Stomach (tissue), 8 donors: ENCODE results near the gene PA2G4. TPM values are rescaled to one million over a fixed set of nuclear protein-coding genes. Genes with fewer than 3 reads are reported as not detected.

Source experiments
- polyA plus RNA-seq, 3 donors: library from polyadenylated mRNA; stranded (reverse); fragments of 200-250 nt; gene quantifications; one replicate each; pipeline ENCODE4 v1.2.3, GENCODE V29; 2013
- total RNA-seq, 5 donors: library from RNA; depleted of rRNA; stranded (reverse); fragments of >200 nt; gene quantifications; one replicate each; pipeline versions ENCODE4 v1.1.0 to v1.2.3, GENCODE V29; 2014 to 2016
- donor health status: healthy with polysubstance abuse.
- donor health status: Bipolar disorder and iron deficiency.
- donor health status: healthy.

Gene PA2G4
- total and polyA plus RNA-seq, 8 donors: 33.8 to 144 (median 84.6) TPM

Other genes with a start within 250 kb of the PA2G4 start
- gene PYM1, start 176.7 kb upstream of the PA2G4 start, total RNA-seq: 10 to 100 TPM in 2 of 5 donors, 1 to 10 TPM in 3; 1.2 to 59.4 (median 9.8) TPM
- gene PYM1, start 176.7 kb upstream of the PA2G4 start, polyA plus RNA-seq: 10 to 100 TPM; 42.8 to 54.8 (median 42.8) TPM
- gene DGKA, start 173.4 kb upstream of the PA2G4 start, total RNA-seq: 100 to 1,000 TPM in 1 of 5 donors, 10 to 100 TPM in 4; 56.0 to 418 (median 92.0) TPM
- 100 to 1,000 TPM in 1 of 3 donors, 10 to 100 TPM in 2; 13.0 to 123 (median 27.6) TPM for gene DGKA, start 173.4 kb upstream of the PA2G4 start, polyA plus RNA-seq
- 1 to 10 TPM in 2 of 5 donors, under 1 TPM in 2, not detected in 1; 0.58 to 4.0 (median 1.0) TPM for gene PMEL, start 138.5 kb upstream of the PA2G4 start, total RNA-seq
- 1 to 10 TPM in 2 of 3 donors, under 1 TPM in 1; 0.75 to 2.1 (median 1.3) TPM for gene PMEL, start 138.5 kb upstream of the PA2G4 start, polyA plus RNA-seq
- gene CDK2, start 137.7 kb upstream of the PA2G4 start, total RNA-seq: 100 to 1,000 TPM in 1 of 5 donors, 10 to 100 TPM in 3, 1 to 10 TPM in 1; 4.1 to 124 (median 12.3) TPM
- 10 to 100 TPM; 12.5 to 18.4 (median 17.5) TPM for gene CDK2, start 137.7 kb upstream of the PA2G4 start, polyA plus RNA-seq
- 100 to 1,000 TPM in 1 of 5 donors, 10 to 100 TPM in 4; 17.1 to 100 (median 75.1) TPM for gene RAB5B, start 130.5 kb upstream of the PA2G4 start, total RNA-seq
- 10 to 100 TPM; 52.4 to 92.4 (median 61.3) TPM for gene RAB5B, start 130.5 kb upstream of the PA2G4 start, polyA plus RNA-seq
- 10 to 100 TPM in 2 of 5 donors, 1 to 10 TPM in 3; 9.0 to 67.7 (median 10.0) TPM for gene SUOX, start 107.3 kb upstream of the PA2G4 start, total RNA-seq
- gene SUOX, start 107.3 kb upstream of the PA2G4 start, polyA plus RNA-seq: 10 to 100 TPM in 2 of 3 donors, 1 to 10 TPM in 1; 8.4 to 14.3 (median 11.8) TPM
- 10 to 100 TPM in 1 of 5 donors, 1 to 10 TPM in 4; 2.3 to 15.6 (median 3.5) TPM for gene IKZF4, start 83.5 kb upstream of the PA2G4 start, total RNA-seq
- 1 to 10 TPM; 1.5 to 2.9 (median 2.4) TPM for gene IKZF4, start 83.5 kb upstream of the PA2G4 start, polyA plus RNA-seq
- 100 to 1,000 TPM in 4 of 5 donors, 10 to 100 TPM in 1; 22.3 to 929 (median 265) TPM for gene RPS26, start 62.6 kb upstream of the PA2G4 start, total RNA-seq
- 1,000 to 10,000 TPM; 1,182 to 1,748 (median 1,390) TPM for gene RPS26, start 62.6 kb upstream of the PA2G4 start, polyA plus RNA-seq
- 100 to 1,000 TPM; 218 to 367 (median 286) TPM for gene ERBB3, start 24.4 kb upstream of the PA2G4 start, total RNA-seq
- 10 to 100 TPM; 26.6 to 45.9 (median 43.1) TPM for gene ERBB3, start 24.4 kb upstream of the PA2G4 start, polyA plus RNA-seq
- gene RPL41, start 12.1 kb downstream of the PA2G4 start, total RNA-seq: 1,000 to 10,000 TPM; 1,483 to 3,736 (median 1,919) TPM
- gene RPL41, start 12.1 kb downstream of the PA2G4 start, polyA plus RNA-seq: 1,000 to 10,000 TPM; 5,931 to 8,449 (median 6,584) TPM
- gene ZC3H10, start 13.7 kb downstream of the PA2G4 start, total RNA-seq: 1 to 10 TPM in 3 of 5 donors, under 1 TPM in 2; under 0.01 to 5.8 (median 3.1) TPM
- 1 to 10 TPM; 1.5 to 2.2 (median 1.8) TPM for gene ZC3H10, start 13.7 kb downstream of the PA2G4 start, polyA plus RNA-seq
- 100 to 1,000 TPM in 1 of 5 donors, 10 to 100 TPM in 4; 23.3 to 142 (median 63.7) TPM for gene ESYT1, start 23.7 kb downstream of the PA2G4 start, total RNA-seq
- 10 to 100 TPM in 2 of 3 donors, 1 to 10 TPM in 1; 8.6 to 32.8 (median 13.8) TPM for gene ESYT1, start 23.7 kb downstream of the PA2G4 start, polyA plus RNA-seq
- gene MYL6B, start 48.0 kb downstream of the PA2G4 start, total RNA-seq: 10 to 100 TPM in 3 of 5 donors, 1 to 10 TPM in 1, not detected in 1; 4.9 to 24.3 (median 20.6) TPM
- gene MYL6B, start 48.0 kb downstream of the PA2G4 start, polyA plus RNA-seq: 10 to 100 TPM; 53.4 to 98.1 (median 60.2) TPM
- gene MYL6, start 53.8 kb downstream of the PA2G4 start, total RNA-seq: 1,000 to 10,000 TPM; 1,132 to 3,648 (median 2,772) TPM
- 1,000 to 10,000 TPM; 3,181 to 4,672 (median 3,569) TPM for gene MYL6, start 53.8 kb downstream of the PA2G4 start, polyA plus RNA-seq
- 100 to 1,000 TPM in 2 of 5 donors, 10 to 100 TPM in 3; 58.0 to 131 (median 72.1) TPM for gene SMARCC2, start 84.9 kb downstream of the PA2G4 start, total RNA-seq
- 10 to 100 TPM; 12.5 to 25.7 (median 20.1) TPM for gene SMARCC2, start 84.9 kb downstream of the PA2G4 start, polyA plus RNA-seq
- gene RNF41, start 117.4 kb downstream of the PA2G4 start, total RNA-seq: 10 to 100 TPM; 29.4 to 92.4 (median 52.7) TPM
- 10 to 100 TPM; 10.4 to 20.5 (median 17.4) TPM for gene RNF41, start 117.4 kb downstream of the PA2G4 start, polyA plus RNA-seq
- 10 to 100 TPM in 2 of 5 donors, 1 to 10 TPM in 3; 1.2 to 13.9 (median 8.0) TPM for gene NABP2, start 119.8 kb downstream of the PA2G4 start, total RNA-seq
- gene NABP2, start 119.8 kb downstream of the PA2G4 start, polyA plus RNA-seq: 10 to 100 TPM; 22.2 to 36.5 (median 28.0) TPM
- gene SLC39A5, start 125.5 kb downstream of the PA2G4 start, total RNA-seq: 100 to 1,000 TPM in 1 of 5 donors, 10 to 100 TPM in 1, 1 to 10 TPM in 1, not detected in 2; 8.0 to 450 (median 18.7) TPM
- under 1 TPM in 2 of 3 donors, not detected in 1; 0.15 to 1.00 TPM for gene SLC39A5, start 125.5 kb downstream of the PA2G4 start, polyA plus RNA-seq
- gene ANKRD52, start 153.8 kb downstream of the PA2G4 start, total RNA-seq: 10 to 100 TPM in 4 of 5 donors, 1 to 10 TPM in 1; 2.3 to 28.3 (median 14.2) TPM
- gene ANKRD52, start 153.8 kb downstream of the PA2G4 start, polyA plus RNA-seq: 1 to 10 TPM; 3.1 to 6.7 (median 3.4) TPM
- gene COQ10A, start 162.4 kb downstream of the PA2G4 start, total RNA-seq: 10 to 100 TPM in 2 of 5 donors, 1 to 10 TPM in 3; 6.8 to 86.4 (median 9.4) TPM
- 10 to 100 TPM in 1 of 3 donors, 1 to 10 TPM in 2; 4.4 to 10.1 (median 7.0) TPM for gene COQ10A, start 162.4 kb downstream of the PA2G4 start, polyA plus RNA-seq
- 100 to 1,000 TPM; 109 to 174 (median 135) TPM for gene CS, start 195.8 kb downstream of the PA2G4 start, total RNA-seq
- 10 to 100 TPM; 51.9 to 63.7 (median 55.4) TPM for gene CS, start 195.8 kb downstream of the PA2G4 start, polyA plus RNA-seq
- gene CNPY2, start 211.4 kb downstream of the PA2G4 start, total RNA-seq: 100 to 1,000 TPM in 1 of 5 donors, 10 to 100 TPM in 4; 39.7 to 112 (median 94.1) TPM
- 100 to 1,000 TPM in 1 of 3 donors, 10 to 100 TPM in 2; 71.0 to 105 (median 73.9) TPM for gene CNPY2, start 211.4 kb downstream of the PA2G4 start, polyA plus RNA-seq
- gene PAN2, start 229.4 kb downstream of the PA2G4 start, total RNA-seq: 100 to 1,000 TPM in 2 of 5 donors, 10 to 100 TPM in 3; 41.7 to 146 (median 49.3) TPM
- 10 to 100 TPM in 1 of 3 donors, 1 to 10 TPM in 2; 4.9 to 28.4 (median 9.5) TPM for gene PAN2, start 229.4 kb downstream of the PA2G4 start, polyA plus RNA-seq
- gene IL23A, start 234.3 kb downstream of the PA2G4 start, total RNA-seq: 1 to 10 TPM in 1 of 5 donors, not detected in 4; 1.1 TPM
- 1 to 10 TPM in 1 of 3 donors, under 1 TPM in 1, not detected in 1; 0.56 to 1.9 TPM for gene IL23A, start 234.3 kb downstream of the PA2G4 start, polyA plus RNA-seq